AG10803 (cell line): ENCODE results near the gene GPANK1.
A peak's percentile ranks its signal among the peaks of the same experiment; 100 is the strongest.

Experiments used
- DNase-seq: peaks from one replicate; pipeline ENCODE4 v3.0.0; 2010; ENCODE audit warnings: low read depth
- H3K4me3 ChIP-seq: 2 replicates; pipeline ENCODE4 v1.5.1; 2011; ENCODE audit warnings: mild to moderate bottlenecking, low read length, control low read depth
- CTCF ChIP-seq: conservative IDR thresholded peaks from 2 replicates; pipeline ENCODE4 v1.5.1; 2011; ENCODE audit warnings: mild to moderate bottlenecking, low read length, control low read depth, inconsistent platforms

Gene GPANK1

GRCh38 chr6:31708224-31708623, 43.4 kb upstream of the GPANK1 start:
- no peak for TF ChIP-seq CTCF
- H3K4me3 ChIP-seq: no peak overlapping the region
- no peak for DNase-seq

- DNase-seq: no peak
- H3K4me3 ChIP-seq: no peak overlapping the region
- TF ChIP-seq CTCF: no peak
Observed at GRCh38 chr6:31707701-31708100, 42.9 kb upstream of the GPANK1 start.

- no peak within 1 kb of the TSS for H3K4me3 ChIP-seq
- TF ChIP-seq CTCF: no peak
- no peak for DNase-seq
Observed at GRCh38 chr6:31706599-31706998, 41.8 kb upstream of the GPANK1 start, which contains the start of gene LY6G6F. Gene LY6G6F (plus strand): TSS chr6:31706866. CDS start chr6:31706907, 41 bp downstream.

- H3K4me3 ChIP-seq: no peak overlapping the region
- no peak for TF ChIP-seq CTCF
- DNase-seq: no peak
Observed at GRCh38 chr6:31705931-31706330, 41.1 kb upstream of the GPANK1 start.

GRCh38 chr6:31702819-31703716, 38.3 kb upstream of the GPANK1 start, which contains the start of gene ABHD16A:
Gene ABHD16A (minus strand): TSS chr6:31703324. CDS start chr6:31703281, 43 bp downstream.
- H3K4me3 ChIP-seq: peak within 1 kb of the TSS; percentile 93
- TF ChIP-seq CTCF: no peak
- DNase-seq: peak; percentile 97

- TF ChIP-seq CTCF: no peak
- H3K4me3 ChIP-seq: peak overlapping the region; percentile 93
- peak; percentile 19 for DNase-seq
Observed at GRCh38 chr6:31702405-31702818, 37.6 kb upstream of the GPANK1 start.
